Stimulated activated CD4-positive, alpha-beta T cell treated with anti-CD3 and anti-CD28 coated beads, Interleukin-4, amount 100 ng/mL, for 48 hours (primary cell): ENCODE data around the gene SAYSD1.

Source experiments
- DNase-seq, 2 donors: peaks; one replicate each; pipeline ENCODE4 v3.0.0-alpha.2; 2020; ENCODE audit warnings: low read depth in 2 of 2

The SAYSD1 gene

DNA sequence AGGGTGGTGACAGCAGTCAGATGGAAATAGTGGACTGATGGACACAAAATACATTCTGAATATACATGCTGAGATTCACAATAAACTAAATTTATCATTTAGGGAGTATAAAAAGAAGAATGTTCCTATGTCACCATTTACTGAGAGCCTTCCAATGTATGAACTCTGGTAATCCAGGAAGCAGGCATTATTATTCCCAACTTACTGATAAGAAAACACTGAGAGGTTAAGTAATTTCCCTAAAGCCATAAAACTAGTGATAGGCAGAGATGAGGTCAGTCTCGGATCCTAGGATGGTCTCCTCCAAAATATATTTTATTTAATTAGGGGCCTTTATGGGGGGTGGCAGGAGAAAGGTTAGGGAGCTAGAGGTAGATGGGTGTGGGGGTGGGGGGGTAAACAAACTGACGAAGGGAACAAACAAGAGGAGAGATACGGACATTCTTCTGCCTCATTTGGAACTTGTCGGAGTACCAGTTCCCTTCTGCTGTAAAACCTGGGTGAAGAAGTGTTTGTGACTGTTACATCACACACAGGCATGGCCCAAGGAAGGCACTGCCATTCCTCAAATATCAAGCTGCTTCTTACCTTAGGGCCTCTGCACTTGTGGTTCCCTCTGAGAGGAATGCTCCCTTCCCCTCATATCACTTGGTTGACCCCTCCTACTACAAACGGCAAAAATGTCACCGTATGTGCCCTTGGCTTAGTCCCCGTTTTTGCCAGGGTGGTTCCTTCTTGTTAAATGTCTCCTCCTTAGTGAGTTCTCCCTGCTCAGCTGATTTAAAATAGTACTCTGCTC, 6.7 kb downstream of the SAYSD1 start:
- DNase-seq: no peak

DNA sequence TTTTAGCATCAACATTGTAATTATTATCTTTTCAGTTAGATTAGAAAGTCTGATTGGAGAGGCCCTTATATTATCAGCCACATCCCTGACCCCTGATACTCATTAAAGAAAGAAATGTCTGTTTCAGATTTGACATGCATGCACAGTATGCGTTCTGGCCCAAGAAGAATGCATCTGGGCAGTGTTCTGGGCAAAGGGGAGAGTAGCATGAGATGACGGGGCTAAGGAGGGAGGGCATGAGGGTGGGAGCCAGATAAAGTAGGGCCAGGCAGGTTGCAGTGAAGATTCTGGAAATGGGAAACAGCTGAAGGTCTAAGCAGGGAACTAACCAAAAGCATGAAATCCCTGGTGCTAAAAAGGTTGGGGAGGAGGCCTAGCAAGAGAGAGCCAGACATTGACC, 7.3 kb downstream of the SAYSD1 start:
- DNase-seq: no peak

DNA sequence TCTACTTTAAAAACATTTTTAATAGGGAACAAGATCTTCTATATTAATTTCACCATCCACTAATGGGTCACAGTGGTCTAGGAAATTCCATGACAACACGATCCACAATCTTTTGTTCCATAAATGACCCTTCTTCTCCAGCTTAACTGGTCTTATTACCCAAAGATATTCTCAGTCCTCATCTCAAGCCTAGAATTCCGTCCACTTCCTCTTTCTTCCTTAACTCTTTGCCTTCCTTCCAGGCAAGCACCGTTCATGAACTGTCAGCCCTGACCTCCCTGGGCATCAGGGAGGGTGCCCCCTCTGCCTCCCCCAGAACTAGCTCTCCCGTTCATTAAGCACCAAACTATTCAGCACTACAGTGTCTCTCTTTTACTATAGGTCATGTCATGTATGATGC, 8.0 kb downstream of the SAYSD1 start:
- no peak for DNase-seq

DNA sequence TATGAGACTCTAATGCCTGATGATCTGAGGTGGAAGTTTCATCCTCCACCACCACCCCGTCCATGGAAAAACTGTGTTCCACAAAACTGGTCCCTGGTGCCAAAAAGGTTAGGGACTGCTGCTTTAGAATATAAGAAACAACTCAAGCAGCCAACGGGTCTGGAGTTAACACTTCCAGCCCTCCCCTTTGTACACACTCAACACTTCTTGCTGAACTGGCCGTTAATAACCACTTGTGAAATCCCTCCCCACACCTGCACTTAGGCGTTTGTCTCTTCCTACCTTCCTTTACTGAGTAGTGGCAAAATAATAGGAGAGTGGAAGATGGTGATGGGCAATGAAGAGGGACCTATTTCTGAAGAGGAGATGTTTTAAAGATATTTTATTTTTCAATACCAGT, 10.5 kb downstream of the SAYSD1 start:
- DNase-seq: no peak

DNA sequence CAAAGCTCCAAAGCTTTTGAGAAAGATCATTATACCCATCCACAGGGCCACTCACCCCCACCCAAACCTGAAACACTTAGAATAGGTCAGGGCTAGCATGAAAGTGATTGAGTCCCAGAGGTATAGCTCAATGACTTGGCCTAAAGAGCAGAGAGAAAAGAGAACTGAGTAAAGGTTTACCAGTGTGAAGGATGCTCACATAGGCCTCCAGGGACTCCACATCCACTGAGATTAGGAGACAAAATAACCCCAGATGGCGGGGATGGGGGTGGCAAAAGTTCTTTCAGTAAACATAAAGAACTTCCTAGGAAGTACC, 12.2 kb downstream of the SAYSD1 start:
- DNase-seq: no peak

DNA sequence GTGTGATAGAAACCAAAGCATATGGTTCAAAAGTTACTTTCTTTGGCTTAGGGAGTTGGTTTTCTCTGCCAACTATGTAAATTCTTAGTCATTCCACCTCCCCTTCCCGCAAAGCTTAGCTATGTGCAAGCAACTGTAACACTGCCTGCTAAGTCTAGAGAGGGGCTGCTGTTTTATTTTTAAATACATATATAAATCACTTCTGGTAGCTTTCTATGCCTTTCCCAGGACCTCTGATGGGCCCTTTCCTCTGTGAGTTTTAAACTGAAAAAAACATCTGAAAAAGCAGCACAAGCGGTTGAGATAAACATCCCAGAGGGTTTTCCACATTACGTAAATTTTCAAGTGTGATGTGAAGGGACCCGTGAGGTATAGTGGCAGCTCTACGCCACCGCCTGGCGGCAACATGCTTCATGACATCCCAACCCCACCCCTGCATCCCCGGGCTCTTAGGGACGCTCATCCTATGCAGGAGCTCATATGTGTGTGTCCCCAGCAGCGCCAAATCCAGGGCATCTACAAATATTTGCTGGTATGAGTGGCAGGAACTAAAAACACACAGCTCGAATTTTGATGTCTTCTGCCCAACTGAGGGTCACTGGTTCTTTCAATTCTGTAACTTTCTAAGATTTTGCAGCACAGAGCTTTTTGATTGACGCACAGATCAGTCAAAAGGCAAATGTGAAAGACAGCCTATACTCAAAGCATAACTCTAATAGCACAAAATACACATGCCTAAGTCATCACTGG, 12.7 kb downstream of the SAYSD1 start:
- DNase-seq: no peak

DNA sequence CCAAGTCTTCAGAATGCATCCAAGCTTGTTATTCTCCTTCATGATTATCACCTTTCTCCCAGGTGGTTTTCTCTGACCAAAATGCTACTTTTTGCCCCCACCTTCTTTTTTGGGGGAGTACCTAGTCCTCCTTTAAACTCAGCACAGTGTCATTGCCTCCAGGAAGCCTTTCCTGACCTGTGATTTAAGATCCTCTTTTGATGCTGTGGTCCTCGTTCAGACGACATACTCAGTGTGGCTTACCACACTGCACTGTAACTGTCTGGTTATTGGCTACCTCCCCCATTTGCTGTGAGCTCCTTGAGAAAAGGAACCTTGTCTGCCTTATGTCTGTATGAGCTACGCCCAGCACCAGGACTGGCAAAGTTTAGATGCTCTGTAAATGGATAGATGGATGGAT, 14.6 kb downstream of the SAYSD1 start:
- no peak for DNase-seq

DNA sequence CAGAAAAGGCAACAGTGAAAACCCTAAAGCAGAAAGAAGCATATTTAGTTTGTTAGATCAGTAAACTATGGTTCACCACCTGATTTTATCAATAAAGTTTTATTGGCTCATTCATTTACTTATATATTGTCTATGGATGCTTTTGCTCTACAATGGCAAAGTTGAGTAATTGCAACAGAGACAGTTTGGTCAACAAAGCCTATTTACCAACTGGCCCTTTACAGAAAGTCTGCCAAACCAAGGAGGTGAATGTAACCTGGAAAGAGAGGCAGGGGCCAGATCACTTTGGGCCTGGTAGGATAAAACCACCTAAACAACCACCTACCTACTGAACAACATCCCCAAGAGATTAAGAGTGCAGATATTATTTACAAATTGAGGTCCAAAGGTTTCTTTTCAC, 19.4 kb downstream of the SAYSD1 start:
- no peak for DNase-seq

DNA sequence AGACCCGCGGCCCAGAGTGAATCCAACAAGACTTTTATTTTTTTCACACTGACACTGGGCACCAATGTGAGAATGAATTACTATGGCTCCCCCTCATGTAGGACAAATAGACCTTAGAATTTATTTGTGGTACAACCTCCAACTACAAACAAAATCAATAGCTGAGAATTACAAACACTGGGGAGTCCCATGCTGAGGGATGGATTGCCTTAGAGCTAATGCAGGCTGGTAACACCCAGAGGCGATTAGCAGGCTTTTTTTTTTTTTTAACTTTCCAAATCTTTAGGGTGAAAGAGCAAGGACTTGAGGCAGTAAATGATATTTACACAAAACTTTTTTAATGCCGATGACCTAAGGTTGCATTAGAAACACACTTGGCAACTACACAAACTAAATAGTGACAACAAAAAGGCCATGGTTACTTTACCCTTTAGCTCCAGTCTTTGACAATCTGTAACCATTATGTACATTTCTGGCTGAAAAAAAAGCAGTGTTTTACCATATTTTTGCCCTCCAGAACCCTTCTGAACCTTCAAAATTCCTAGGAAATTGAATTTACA, 21.8 kb downstream of the SAYSD1 start:
- DNase-seq: no peak

DNA sequence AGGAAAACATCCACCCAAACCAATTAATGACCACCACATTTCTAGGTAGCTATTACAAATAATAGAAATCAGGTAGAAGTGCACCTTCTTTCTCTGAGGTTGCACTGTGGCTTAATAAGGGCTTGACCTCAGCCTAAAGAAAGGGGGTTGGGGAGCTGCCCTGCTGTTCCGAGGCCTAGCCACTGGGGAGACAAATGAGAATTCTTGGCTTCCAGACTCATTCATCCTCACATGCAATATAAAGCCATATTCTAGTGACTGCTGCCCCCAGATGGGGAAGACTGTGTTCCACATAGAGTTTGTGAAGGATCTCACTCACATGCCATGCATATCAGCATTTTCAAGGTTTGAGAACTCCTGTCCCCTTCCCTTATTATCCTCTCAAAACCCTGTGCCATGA, 22.9 kb downstream of the SAYSD1 start:
- no peak for DNase-seq

DNA sequence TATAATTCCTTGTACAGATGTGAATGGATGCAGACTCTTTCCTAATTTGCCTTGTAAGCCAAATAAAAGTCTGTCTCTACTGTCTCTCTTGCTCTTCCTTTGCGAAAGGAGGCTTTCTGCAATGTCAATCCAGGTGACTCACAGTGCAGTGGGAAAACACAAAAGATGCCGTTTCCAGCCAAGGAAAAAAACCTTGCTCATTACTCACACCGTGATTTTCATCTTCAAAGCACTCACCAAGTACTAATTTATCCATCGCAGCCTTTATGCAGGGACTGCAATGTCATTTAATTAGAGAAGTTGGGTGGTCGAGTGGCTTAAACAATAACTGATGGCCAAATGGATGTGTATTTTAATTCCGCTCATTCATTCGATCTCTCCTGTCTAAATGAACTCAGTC, 23.8 kb downstream of the SAYSD1 start:
- DNase-seq: no peak

DNA sequence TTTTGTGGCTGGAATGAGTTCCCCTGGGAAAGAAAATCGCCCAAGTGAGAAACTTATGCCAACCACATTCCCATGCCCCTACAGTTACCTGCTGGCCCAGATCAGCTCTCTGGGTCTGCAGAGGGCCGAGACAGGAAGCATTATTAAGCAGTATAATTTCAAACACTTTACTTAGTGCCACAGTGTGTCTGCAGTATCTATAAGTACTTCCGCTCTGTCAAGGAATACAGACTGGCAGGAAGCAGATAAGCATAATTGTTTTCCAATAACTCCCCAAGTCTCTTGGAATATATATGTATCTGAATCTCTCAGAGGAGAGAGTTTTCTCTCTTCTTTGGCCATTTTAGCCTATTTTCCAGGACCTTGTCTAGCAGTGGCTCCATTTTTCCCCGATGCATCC, 24.9 kb downstream of the SAYSD1 start:
- DNase-seq: no peak

DNA sequence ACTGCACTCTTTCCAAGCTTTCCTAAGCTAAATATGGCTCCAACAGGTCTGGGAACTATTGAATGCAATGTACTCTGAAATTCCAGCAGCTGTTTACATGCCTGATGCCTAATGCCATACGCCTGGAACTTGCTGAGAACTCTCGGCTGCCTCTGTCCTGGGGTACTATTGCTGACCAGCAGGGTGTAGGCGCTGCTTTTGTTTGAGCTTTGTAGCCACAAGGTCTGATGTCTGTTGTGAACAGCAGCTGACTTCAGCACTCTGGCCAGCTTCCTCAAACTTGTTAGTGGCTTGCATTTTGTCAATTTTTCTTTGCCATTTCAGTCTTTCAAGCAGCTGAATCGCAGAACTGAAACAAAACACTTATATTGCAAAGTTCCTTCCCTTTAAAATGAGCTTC, 26.7 kb downstream of the SAYSD1 start:
- DNase-seq: no peak

DNA sequence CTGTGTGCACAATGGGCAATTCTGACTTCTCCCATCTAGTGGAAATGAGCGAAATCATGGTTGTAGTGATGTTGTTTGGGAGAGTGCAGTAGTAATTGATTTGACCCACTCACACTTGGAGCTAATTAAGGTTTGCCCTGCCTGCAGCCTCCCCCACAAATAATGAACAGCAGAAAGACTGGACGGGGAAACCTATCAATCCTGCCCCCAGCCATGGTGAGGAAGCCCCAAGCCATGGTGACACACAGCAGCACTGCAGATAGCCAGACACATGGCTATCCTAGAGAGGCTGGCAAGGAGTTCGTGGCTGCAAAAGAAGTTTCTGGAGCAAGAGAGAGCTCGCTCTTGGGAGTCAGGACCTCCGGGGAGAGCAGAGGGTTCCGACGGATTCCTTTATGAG, 27.8 kb downstream of the SAYSD1 start:
- DNase-seq: no peak

DNA sequence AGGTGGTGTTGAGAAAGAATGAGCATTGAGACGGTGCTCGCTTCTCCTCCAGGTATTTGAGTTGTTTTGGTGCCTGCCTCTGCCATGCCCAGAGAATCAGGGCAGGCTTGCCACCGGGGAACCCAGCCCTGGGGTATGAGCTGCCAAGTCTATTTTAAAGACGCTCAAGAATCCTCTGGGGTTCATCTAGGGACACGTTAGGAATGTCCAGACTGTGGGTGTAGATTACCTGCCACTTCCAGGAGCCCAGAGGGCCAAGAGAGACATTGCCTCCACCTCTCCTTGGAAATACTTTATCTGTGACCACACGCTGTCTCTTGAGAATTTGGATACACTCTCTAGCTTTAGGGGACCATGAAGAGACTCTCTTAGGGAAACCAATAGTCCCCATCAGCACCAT, 28.3 kb downstream of the SAYSD1 start:
- no peak for DNase-seq

DNA sequence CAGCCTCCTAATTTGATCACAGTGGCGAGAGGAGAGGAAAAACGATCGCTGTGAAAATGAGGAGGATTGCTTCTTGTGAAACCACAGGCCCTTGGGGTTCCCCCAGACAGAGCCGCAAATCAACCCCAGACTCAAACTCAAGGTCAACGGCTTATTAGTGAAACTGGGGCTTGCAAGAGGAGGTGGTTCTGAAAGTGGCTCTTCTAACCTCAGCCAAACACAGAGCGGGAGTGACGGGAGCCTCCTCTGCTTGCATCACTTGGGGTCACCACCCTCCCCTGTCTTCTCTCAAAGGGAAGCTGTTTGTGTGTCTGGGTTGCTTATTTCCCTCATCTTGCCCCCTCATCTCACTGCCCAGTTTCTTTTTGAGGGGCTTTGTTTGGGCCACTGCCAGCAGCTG, 28.7 kb downstream of the SAYSD1 start:
- DNase-seq: peak in 1 of 2 donors; percentile 29

DNA sequence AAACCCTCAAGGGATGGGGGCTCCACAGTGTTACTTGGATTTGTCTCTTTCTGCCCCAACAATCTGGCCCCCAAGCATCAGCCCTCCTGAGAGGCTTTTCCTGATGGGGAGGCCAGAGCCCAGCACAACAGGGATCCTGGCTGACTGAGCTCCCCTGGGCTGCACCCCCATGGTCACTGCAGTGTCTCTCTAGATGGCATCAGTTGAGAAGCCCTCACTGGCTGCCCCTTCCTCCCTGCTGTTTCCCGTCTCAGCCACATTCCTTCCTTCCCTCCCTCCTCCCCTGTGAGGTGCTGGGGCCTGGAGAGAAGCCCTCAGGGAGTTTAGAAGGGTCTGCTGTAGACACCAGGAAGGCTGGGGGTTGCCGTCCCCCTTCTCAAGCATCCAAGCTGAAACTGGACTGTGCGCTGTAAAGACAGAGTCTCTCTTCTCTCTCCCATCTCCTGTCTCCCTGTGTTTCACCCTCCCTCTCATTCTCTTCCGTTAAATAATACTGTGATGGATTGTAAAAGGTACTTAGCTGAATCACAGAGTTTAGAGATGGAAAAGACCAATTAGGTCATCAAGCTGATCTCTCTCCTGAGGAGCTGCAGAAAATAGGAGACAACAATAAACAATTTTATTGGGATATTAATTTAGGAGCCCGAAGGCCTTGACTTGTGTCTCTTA, 29.7 kb downstream of the SAYSD1 start:
- no peak for DNase-seq

DNA sequence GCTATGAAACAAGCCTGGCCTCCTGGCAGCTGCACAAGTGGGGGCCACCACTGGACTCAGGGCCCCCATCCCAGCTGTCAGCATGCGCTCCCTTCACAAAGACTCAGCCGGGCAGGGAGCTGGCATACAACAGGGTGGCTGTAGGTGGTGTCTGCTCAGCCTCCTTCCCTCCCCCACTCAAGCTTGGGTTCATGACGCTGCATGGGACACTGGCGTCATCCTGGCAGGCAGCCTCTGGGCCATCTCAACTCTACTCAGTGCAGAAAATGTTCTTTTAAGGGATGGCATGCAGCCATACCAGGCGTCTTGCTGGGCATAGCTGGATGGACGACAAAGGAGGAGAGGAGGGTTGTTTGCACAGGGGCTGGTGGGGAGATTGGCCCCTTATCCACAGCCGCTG, 30.5 kb downstream of the SAYSD1 start:
- no peak for DNase-seq

DNA sequence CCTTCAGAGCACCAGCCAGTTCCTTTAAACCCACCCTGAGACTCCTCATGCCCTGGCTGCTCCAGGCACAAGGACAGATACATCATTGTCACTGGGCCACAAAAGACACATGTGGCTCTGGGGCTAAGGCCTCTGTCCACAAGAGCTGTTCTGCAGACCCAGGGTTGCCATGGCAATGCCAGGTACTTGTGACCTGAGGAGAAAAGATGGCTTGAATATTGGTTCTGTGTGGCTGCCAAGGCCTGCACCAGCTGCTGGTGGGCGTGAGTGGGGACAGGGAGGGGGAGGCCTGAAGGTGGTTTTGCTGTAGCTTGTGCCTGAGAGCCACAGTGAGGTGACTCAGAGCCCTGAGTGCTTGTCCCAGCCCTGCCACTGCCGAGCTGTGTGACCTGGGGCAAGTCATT, 31.8 kb downstream of the SAYSD1 start:
- DNase-seq: no peak

DNA sequence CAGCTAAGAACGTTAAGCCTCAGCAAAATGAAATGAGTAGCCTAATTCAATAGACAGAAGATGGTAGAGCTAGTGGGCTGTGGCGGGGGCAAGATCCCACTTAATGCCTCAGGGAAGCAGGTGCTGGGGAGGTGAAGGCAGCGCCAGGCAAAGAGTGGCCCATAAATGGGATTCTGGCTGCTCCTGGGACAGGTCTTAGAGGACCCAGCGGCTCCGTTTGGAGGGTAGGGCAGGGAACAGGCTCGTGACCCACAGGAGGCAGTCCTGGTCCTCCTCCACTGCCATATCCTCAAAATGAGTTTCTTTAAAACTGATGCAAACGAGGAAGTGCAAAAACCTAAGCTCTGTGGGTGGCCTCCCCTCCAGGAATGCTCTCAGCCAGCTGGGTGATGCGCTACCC, 32.7 kb downstream of the SAYSD1 start:
- DNase-seq: no peak

DNA sequence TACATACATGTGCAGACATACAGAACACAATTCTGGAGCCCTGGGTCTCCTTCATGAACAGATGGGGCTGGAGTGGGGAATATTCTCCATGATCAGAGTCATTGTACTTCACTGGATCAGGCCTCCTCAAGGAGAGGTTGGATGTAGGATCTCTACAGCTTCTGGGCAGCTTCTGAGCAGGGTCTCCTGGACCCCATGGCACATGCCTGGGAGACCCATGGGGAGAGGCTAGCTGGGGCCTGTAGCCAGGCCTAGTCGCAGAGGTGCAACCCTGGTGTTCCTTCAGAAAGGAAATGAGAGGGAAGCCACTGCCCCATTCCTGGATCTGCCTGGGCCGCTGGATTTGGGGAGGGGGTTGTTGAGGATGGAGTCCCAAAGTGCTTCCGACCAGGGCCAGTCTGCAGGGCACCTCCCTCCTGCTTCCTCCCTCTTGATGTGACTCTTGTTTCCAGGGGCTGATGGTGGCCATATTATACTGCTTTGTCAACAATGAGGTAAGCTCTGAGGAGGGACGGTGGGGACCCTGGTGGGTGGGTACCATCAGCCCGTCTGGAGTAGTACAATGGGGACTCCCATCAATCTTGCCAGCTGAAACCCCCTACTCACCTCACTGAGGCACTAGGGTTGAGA, 34.6 kb downstream of the SAYSD1 start:
- DNase-seq: no peak
